Esophagus squamous epithelium (tissue), 4 donors: ENCODE data around the gene RHBDL3.

Experiments used
- CTCF ChIP-seq, 6 experiments: fragments of 450-650 bp in 4 of 6; fragments of 200-600 bp in 2 of 6; sonication (generic) in 2 of 6; IDR thresholded peaks; one replicate each; pipeline ENCODE4 v1.5.1; 2016 to 2019; ENCODE audit warnings: antibody characterized with exemption in 6 of 6, mild to moderate bottlenecking in 4 of 6, moderate library complexity in 4 of 6
- POLR2A ChIP-seq, 4 donors: fragments of 450-650 bp; IDR thresholded peaks; one replicate each; pipeline ENCODE4 v1.6.1; 2017; ENCODE audit warnings: antibody characterized with exemption in 4 of 4, mild to moderate bottlenecking in 4 of 4, moderate library complexity in 3 of 4

DNA sequence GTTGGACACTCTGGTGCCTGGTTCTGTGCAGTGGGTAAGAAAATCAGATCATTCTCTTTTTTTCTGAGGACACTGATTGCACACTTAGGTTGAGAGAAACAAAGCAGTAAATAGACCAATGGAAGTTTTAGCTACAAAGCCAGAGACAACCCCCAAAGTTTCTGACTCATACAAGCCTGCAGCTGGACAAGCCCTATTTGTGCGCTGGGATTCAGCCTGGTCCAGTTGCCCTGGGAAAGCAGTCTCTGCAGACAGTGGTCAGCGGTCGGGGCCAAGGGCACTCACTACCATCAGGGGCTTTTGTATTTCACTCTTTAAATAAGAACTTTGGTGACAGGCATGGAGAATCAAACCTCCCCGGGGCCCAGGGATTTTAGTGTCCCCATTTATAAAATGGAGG is 6.0 kb upstream of the RHBDL3 start:
- TF ChIP-seq POLR2A (IDR thresholded peaks at IDR 0.05) (no peak), CTCF (IDR thresholded peaks at IDR 0.05) (no peak)
